ENCODE data around the gene HTRA3. TPM values are rescaled to one million over a fixed set of nuclear protein-coding genes. Genes with fewer than 3 reads are reported as not detected.

The HTRA3 gene
- total and polyA plus RNA-seq, 3 donors from 2014 or later = 6.1 to 17.3 (median 12.2) TPM

DNA sequence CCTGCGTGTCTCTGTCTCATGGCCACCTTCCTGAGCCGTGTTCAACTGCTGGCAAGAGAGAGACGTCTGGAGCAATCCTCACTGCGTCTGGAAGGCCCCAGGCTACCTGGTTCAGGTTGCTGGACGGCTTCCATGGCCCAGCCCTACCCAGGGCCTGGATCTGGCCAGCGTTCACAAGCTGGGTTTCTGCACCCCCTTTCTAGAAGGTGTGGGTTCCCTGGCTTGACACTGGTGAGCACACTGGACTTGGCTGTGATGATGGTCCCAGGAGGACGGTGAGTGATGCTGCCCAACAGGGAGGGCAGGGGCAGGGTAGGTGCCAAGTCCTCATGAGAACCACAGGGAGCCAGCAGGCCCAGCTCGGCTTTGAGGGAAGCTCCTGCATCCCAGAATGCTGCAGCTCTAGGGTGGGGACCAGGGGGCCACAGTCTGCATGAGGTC lies 63.4 kb downstream of the HTRA3 start:
- no peak for DNase-seq
- TF ChIP-seq POLR2A (IDR thresholded peaks at IDR 0.05) = no peak
- TF ChIP-seq, protein P1, sequence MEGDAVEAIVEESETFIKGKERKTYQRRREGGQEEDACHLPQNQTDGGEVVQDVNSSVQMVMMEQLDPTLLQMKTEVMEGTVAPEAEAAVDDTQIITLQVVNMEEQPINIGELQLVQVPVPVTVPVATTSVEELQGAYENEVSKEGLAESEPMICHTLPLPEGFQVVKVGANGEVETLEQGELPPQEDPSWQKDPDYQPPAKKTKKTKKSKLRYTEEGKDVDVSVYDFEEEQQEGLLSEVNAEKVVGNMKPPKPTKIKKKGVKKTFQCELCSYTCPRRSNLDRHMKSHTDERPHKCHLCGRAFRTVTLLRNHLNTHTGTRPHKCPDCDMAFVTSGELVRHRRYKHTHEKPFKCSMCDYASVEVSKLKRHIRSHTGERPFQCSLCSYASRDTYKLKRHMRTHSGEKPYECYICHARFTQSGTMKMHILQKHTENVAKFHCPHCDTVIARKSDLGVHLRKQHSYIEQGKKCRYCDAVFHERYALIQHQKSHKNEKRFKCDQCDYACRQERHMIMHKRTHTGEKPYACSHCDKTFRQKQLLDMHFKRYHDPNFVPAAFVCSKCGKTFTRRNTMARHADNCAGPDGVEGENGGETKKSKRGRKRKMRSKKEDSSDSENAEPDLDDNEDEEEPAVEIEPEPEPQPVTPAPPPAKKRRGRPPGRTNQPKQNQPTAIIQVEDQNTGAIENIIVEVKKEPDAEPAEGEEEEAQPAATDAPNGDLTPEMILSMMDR (IDR thresholded peaks at IDR 0.05) = no peak

DNA sequence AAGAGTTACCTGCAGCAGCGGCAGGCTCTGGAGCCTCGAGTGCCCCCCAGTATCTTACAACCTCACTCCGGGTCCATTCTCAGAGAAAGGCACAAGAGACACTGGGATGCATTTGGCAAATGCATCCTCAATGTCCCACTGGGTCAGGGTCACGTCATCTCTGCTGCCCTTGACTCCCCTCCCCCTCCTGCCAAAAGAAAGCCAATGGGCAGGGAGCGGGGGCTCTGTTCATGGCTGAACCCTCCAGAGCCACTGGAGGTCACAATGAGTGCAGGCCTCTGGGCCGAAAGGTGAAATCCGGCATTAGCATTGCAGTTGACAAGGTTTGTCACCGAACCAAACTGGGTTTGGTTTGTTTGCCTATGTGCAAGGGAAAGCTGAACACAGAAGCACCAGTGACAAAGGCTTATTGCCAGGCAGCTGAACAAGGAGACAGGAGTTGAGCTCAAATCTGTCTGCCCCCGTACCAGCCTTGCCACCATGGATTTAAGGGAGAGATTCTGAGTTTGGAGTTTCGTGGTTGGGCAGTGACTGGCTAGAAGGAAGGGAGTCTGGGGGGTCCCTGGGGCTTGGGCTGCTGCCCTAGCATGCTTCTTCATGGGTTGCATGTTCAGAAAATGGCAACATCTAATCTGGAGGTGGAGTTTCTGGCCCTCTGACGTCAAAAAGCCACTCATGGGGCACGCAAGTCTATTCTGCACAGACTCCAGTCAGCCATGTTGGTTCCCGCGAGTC lies 64.3 kb downstream of the HTRA3 start:
- Histone ChIP-seq H3K27ac (no peak overlapping the region), H3K4me1 (peaks cover 13% of the 10 kb centered on the region)
- intact Hi-C loops (cut with DNase I; ENCODE audit: low total_unique reads) = no loop called here

More for the DNA sequence above, 63.4 kb downstream of the HTRA3 start:
- Histone ChIP-seq H3K9me3 (no peaks in the 10 kb centered on the region), H3K4me3 (no peak overlapping the region), H3K36me3 (ENCODE audit: low read depth, missing control alignments) (no peaks in the 10 kb centered on the region), H3K4me1 (peaks cover 13% of the 10 kb centered on the region), H3K27ac (no peak overlapping the region), H3K27me3 (no peaks in the 10 kb centered on the region)
- intact Hi-C loops (cut with DNase I; ENCODE audit: low total_unique reads) = no loop called here
- WGBS, 2 donors = 73 to 93% methylated on average over 5 to 8 of the region's 8 CpGs

DNA sequence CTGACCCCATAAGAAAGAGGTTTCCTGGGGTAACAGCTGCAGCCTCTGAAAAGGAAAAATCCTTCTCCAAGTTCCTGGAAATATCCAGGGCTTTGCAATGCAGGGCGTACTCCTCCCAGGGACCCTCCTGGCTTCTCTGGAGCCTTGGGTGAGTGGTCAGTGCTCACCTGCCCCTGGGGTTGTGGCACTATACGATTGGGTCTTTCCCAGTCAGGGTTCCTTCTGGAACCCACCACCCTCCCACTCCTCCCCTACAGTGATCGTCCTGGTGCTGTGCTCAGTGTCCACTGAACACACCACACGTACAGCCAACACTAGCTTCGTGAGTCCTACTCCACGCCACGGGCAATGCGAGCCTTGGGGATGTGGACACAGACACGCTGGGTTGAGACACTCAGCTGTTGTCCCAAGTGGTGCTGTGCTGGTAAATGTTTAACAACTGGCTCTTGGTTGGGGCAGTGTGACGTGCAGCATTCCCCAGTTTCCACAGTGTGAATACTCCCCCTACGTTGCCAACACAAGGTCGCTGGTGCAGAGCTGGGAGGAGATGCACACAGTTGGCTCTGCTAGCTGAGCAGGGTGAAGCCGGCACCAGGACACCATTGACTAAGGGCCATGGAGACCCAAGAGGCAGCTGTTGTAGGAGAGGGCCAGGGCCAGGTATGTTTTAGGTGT lies 65.4 kb downstream of the HTRA3 start:
- Histone ChIP-seq H3K9me3 (no peaks in the 10 kb centered on the region), H3K4me3 (no peak overlapping the region), H3K36me3 (ENCODE audit: low read depth, missing control alignments) (no peaks in the 10 kb centered on the region), H3K27ac (no peak overlapping the region), H3K27me3 (no peaks in the 10 kb centered on the region), H3K4me1 (peaks cover 14% of the 10 kb centered on the region)
- intact Hi-C loops (cut with DNase I; ENCODE audit: low total_unique reads) = no loop called here
- DNase-seq = no peak
- 87 to 91% methylated on average over 7 to 13 of the region's 13 CpGs for WGBS, 2 donors
- TF ChIP-seq, protein P1 (IDR thresholded peaks at IDR 0.05) = no peak
- no peak for TF ChIP-seq POLR2A (IDR thresholded peaks at IDR 0.05)

More for the DNA sequence above, 64.3 kb downstream of the HTRA3 start:
- H3K36me3 ChIP-seq (ENCODE audit: low read depth, missing control alignments) = no peaks in the 10 kb centered on the region
- no peak for DNase-seq
- no peaks in the 10 kb centered on the region for H3K9me3 ChIP-seq
- no peak overlapping the region for H3K4me3 ChIP-seq
- TF ChIP-seq POLR2A (IDR thresholded peaks at IDR 0.05) = no peak
- TF ChIP-seq, protein P1 (IDR thresholded peaks at IDR 0.05) = no peak
- WGBS, 2 donors = 89 to 90% methylated on average over 12 to 14 of the region's 14 CpGs
- no peaks in the 10 kb centered on the region for H3K27me3 ChIP-seq

DNA sequence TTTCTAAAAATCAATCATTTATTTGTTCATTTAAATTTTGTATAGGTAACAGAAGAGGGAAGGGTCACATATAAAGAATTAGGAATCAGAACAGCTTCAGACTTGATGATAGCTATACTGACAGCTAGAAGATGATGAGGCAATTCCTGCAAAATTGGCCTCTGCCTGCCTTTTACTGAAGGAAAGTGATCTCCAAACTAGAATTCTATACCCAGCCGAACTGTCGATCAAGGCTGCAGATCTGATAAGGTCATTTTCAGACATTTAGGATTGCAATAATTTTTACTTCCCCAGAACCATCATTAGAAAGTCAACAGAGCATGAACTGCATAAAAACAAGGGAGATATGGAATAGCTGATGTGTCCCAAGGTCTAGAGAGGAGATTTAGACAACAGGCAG lies 66.3 kb downstream of the HTRA3 start:
- TF ChIP-seq, protein P1 (IDR thresholded peaks at IDR 0.05) = no peak
- no peak for TF ChIP-seq POLR2A (IDR thresholded peaks at IDR 0.05)
- WGBS, 2 donors = 97 to 98% methylated on average over 2 of the region's 2 CpGs
- Histone ChIP-seq H3K27me3 (no peaks in the 10 kb centered on the region), H3K9me3 (no peaks in the 10 kb centered on the region), H3K4me1 (peaks cover 15% of the 10 kb centered on the region), H3K4me3 (no peak overlapping the region), H3K36me3 (ENCODE audit: low read depth, missing control alignments) (no peaks in the 10 kb centered on the region), H3K27ac (no peak overlapping the region)
- intact Hi-C loops (cut with DNase I; ENCODE audit: low total_unique reads) = no loop called here
- DNase-seq = no peak
